HG02938 (cell line): ENCODE results near the gene ZNF532.

ENCODE experiments used
- ATAC-seq: cut with Tn5 transposase; IDR thresholded peaks from one replicate; pipeline ENCODE4 v1.9.1; 2021; ENCODE audit warnings: mild to moderate bottlenecking, moderate library complexity; ENCODE audit not compliant: unreplicated experiment

Gene ZNF532

GRCh38 chr18:58867281-58867961, 2.7 kb downstream of the ZNF532 start:
- ATAC-seq, result no peak

- ATAC-seq, result no peak
Measured at GRCh38 chr18:58868440-58868839, 3.8 kb downstream of the ZNF532 start.

GRCh38 chr18:58870130-58870529, 5.5 kb downstream of the ZNF532 start:
- ATAC-seq, result no peak

- ATAC-seq, result no peak
Measured at GRCh38 chr18:58870621-58871020, 5.9 kb downstream of the ZNF532 start.

- ATAC-seq, result no peak
Measured at GRCh38 chr18:58871514-58872420, 7.1 kb downstream of the ZNF532 start.

GRCh38 chr18:58878640-58879039, 14.0 kb downstream of the ZNF532 start:
- no peak for ATAC-seq

- no peak for ATAC-seq
Measured at GRCh38 chr18:58881477-58881876, 16.8 kb downstream of the ZNF532 start.

- ATAC-seq, result no peak
Measured at GRCh38 chr18:58882044-58882443, 17.4 kb downstream of the ZNF532 start.

- ATAC-seq, result no peak
Measured at GRCh38 chr18:58882686-58883085, 18.0 kb downstream of the ZNF532 start.

- ATAC-seq, result no peak
Measured at GRCh38 chr18:58884680-58885079, 20.0 kb downstream of the ZNF532 start.

- ATAC-seq, result no peak
Measured at GRCh38 chr18:58886431-58886830, 21.8 kb downstream of the ZNF532 start.

- ATAC-seq, result peak; percentile 3
Measured at GRCh38 chr18:58886864-58887612, 22.4 kb downstream of the ZNF532 start.

- ATAC-seq, result peak; percentile 63
Measured at GRCh38 chr18:58887613-58887963, 22.9 kb downstream of the ZNF532 start.

GRCh38 chr18:58891776-58892175, 27.1 kb downstream of the ZNF532 start:
- no peak for ATAC-seq

GRCh38 chr18:58892488-58892887, 27.8 kb downstream of the ZNF532 start:
- no peak for ATAC-seq

- no peak for ATAC-seq
Measured at GRCh38 chr18:58893388-58894099, 28.9 kb downstream of the ZNF532 start.

GRCh38 chr18:58894930-58895329, 30.3 kb downstream of the ZNF532 start:
- ATAC-seq, result no peak

- ATAC-seq, result no peak
Measured at GRCh38 chr18:58895385-58895784, 30.7 kb downstream of the ZNF532 start.

GRCh38 chr18:58896268-58896667, 31.6 kb downstream of the ZNF532 start:
- peak; percentile 84 for ATAC-seq

GRCh38 chr18:58896734-58897508, 32.2 kb downstream of the ZNF532 start:
- no peak for ATAC-seq
